Activated CD4-positive, alpha-beta T cell treated with anti-CD3 and anti-CD28 coated beads for 36 hours (primary cell): ENCODE measurements around the gene ARID1B. TPM values are rescaled to one million over a fixed set of nuclear protein-coding genes. Genes with fewer than 3 reads are reported as not detected.

Experiments
- ATAC-seq: fragments of 200-7000 bp; cut with Tn5 transposase; one replicate; pipeline ENCODE4 v1.10.0; 2021; ENCODE audit warnings: mild to moderate bottlenecking, moderate library complexity
- CTCF ChIA-PET: fragments of 350-600 bp; sonication (Branson Sonifier 250); formaldehyde crosslinking; loops from one replicate; lab custom pipeline; 2021; ENCODE audit warnings: antibody characterized with exemption; lab: Charles Lee
- POLR2A ChIA-PET: fragments of 350-600 bp; sonication (Branson Sonifier 250); formaldehyde crosslinking; loops from one replicate; lab custom pipeline; 2021; ENCODE audit warnings: antibody characterized with exemption, inconsistent platforms; lab: Charles Lee
- DNase-seq: peaks from one replicate; pipeline ENCODE4 v3.0.0-alpha.2; 2020
- H3K27ac Mint-ChIP-seq: one replicate; pipeline ENCODE4 v1.8.0; 2021; ENCODE audit warnings: mixed read lengths
- H3K27me3 Mint-ChIP-seq: one replicate; pipeline ENCODE4 v1.8.0; 2021; ENCODE audit warnings: mixed read lengths
- H3K36me3 Mint-ChIP-seq: one replicate; pipeline ENCODE4 v1.8.0; 2021; ENCODE audit warnings: low read depth, mixed read lengths
- H3K4me1 Mint-ChIP-seq: one replicate; pipeline ENCODE4 v1.8.0; 2021; ENCODE audit warnings: mixed read lengths
- H3K4me3 Mint-ChIP-seq: one replicate; pipeline ENCODE4 v1.8.0; 2021; ENCODE audit warnings: mild to moderate bottlenecking, moderate library complexity, mixed read lengths
- H3K9me3 Mint-ChIP-seq: one replicate; pipeline ENCODE4 v1.8.0; 2021; ENCODE audit warnings: low read depth, mixed read lengths
- intact Hi-C, 2 experiments: fragments of 100-400 bp; cut with DNase I in 1 of 2; cut with micrococcal nuclease in 1 of 2; formaldehyde crosslinking; loops; one replicate each; pipeline versions ENCODE4 v1.14.2 to v1.15.1; 2022 to 2024; cut with DNase I, micrococcal nuclease
- total RNA-seq, 2 experiments: library from RNA; stranded (reverse); gene quantifications; one replicate each; pipeline ENCODE4 v1.2.3, GENCODE V29; 2021

Gene ARID1B
- total RNA-seq, 2 experiments from 2014 or later, result 42.2 to 53.6 TPM

GRCh38 chr6:157207521-157208076 lies 430.4 kb downstream of the ARID1B start:
- no peak for ATAC-seq
- H3K27me3 Mint-ChIP-seq, result no peaks in the 10 kb centered on the region
- DNase-seq, result no peak
- ChIA-PET POLR2A (no interaction called here), CTCF (interaction anchor here (0.6 kb wide), 1 partner anchor 1600 kb away, joined by 3 read pairs; no protein-coding TSS in a partner anchor)
- intact Hi-C loops, result no loop called here
- H3K27ac Mint-ChIP-seq, result no peak overlapping the region
- no peaks in the 10 kb centered on the region for H3K9me3 Mint-ChIP-seq
- no peak overlapping the region for H3K4me3 Mint-ChIP-seq
- peaks cover 3% of the 10 kb centered on the region for H3K4me1 Mint-ChIP-seq
- peaks cover 20% of the 10 kb centered on the region for H3K36me3 Mint-ChIP-seq

DNA sequence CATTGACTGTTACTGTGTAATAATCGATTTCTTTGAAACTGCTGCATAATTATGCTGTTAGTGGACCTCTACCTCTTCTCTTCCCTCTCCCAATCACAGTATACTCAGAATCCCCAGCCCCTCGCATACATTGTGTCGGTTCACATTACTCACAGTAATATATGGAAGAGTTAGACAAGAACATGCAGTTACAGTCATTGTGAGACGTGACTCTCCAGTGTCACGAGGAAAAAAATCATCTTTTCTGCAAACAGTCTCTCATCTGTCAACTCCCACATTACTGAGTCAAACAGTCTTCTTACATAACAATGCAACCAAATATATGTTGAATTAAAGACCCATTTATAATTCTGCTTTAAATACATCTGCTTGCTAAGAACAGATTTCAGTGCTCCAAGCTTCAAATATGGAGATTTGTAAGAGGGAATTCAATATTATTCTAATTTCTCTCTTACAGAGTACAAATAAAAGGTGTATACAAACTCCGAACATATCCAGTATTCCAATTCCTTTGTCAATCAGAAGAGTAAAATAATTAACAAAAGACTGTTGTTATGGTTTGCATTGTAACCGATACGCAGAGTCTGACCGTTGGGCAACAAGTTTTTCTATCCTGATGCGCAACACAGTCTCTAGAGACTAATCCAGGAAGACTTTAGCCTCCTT lies 432.8 kb downstream of the ARID1B start:
- H3K9me3 Mint-ChIP-seq, result no peaks in the 10 kb centered on the region
- ATAC-seq (peak; percentile 84), DNase-seq (no peak)
- intact Hi-C loops, result no loop called here
- H3K4me3 Mint-ChIP-seq, result no peak overlapping the region
- ChIA-PET CTCF (interaction anchor here (1.5 kb wide), 1 partner anchor 26 kb away, joined by 5 read pairs; no protein-coding TSS in a partner anchor), POLR2A (no interaction called here)
- peaks cover 3% of the 10 kb centered on the region for H3K4me1 Mint-ChIP-seq
- no peak overlapping the region for H3K27ac Mint-ChIP-seq
- H3K27me3 Mint-ChIP-seq, result no peaks in the 10 kb centered on the region
- peaks cover 12% of the 10 kb centered on the region for H3K36me3 Mint-ChIP-seq

DNA sequence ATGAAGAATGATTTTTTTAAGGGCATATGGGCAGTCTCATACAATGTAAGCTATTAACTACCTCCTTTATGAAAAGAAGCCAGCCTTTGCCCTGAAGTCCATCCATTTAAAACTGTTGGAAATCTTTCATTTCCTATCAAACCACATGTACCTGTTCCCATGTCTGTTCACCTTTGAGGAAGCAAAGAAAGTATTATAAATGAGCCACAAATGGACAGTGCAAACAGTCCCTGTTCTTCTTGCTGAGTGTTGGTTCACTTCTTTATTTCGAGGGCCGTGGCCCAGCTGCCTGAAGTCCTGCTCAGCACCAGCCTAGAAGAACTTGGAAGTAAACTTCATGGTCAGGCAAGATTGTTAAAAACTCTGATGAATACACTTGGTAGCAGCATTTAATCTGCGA lies 433.8 kb downstream of the ARID1B start:
- DNase-seq, result no peak
- no peak overlapping the region for H3K27ac Mint-ChIP-seq
- H3K4me1 Mint-ChIP-seq, result peaks cover 3% of the 10 kb centered on the region
- H3K27me3 Mint-ChIP-seq, result no peaks in the 10 kb centered on the region
- intact Hi-C loops, result no loop called here
- no peak overlapping the region for H3K4me3 Mint-ChIP-seq
- ChIA-PET CTCF (interaction anchor here (1.7 kb wide), 1 partner anchor 25 kb away, joined by 5 read pairs; no protein-coding TSS in a partner anchor), POLR2A (no interaction called here)
- ATAC-seq, result no peak
- no peaks in the 10 kb centered on the region for H3K9me3 Mint-ChIP-seq
- peaks cover 8% of the 10 kb centered on the region for H3K36me3 Mint-ChIP-seq

DNA sequence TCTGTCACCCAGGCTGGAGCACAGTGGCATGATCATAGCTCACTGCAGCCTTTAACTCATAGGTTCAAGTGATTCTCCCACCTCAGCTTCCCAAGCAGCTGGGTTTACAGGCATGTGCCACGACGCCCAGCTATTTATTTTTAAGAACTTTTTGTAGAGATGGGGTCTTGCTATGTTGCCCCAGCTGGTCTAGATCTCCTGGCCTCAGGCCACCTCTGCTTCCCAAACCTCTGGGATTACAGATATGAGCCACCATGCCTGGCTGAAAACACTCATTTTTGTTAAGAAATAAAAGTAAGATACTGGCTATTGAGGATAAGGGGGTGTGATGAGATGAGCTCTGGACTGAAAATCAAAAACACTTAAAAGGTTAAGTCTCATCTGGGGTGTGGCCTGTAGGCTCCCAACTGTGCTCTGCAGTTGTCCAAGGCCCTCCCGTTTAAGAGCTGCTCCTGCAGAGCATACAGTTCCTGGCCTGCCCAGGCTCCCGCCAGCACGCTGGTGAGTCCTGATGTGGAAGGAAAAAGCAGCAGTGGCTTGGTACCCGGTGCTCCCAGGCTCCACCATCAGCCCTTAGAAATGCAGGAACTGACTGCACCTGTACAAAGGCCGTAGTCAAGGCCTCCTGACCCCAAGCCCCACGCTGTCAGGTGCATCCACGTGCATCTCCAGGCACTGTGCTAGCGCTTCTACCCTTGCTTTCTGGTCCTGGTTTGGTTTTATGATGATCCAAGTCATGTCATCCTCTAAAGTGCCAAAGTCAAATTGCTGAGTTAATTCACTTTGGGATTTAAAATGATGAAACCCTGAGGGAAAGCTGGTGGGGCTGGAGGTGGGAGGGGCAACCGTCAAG lies 434.7 kb downstream of the ARID1B start:
- POLR2A ChIA-PET, result no interaction called here
- Mint-ChIP-seq H3K27ac (no peak overlapping the region), H3K4me1 (peaks cover 7% of the 10 kb centered on the region), H3K27me3 (no peaks in the 10 kb centered on the region), H3K9me3 (no peaks in the 10 kb centered on the region), H3K36me3 (peaks cover 1% of the 10 kb centered on the region), H3K4me3 (no peak overlapping the region)
- intact Hi-C loops, result no loop called here
- DNase-seq (no peak), ATAC-seq (no peak)
- CTCF ChIA-PET, result interaction anchor here (0.6 to 1.7 kb wide), 3 partner anchors 18 to 579 kb away, joined by 3 to 5 read pairs (median 3); no protein-coding TSS in a partner anchor

DNA sequence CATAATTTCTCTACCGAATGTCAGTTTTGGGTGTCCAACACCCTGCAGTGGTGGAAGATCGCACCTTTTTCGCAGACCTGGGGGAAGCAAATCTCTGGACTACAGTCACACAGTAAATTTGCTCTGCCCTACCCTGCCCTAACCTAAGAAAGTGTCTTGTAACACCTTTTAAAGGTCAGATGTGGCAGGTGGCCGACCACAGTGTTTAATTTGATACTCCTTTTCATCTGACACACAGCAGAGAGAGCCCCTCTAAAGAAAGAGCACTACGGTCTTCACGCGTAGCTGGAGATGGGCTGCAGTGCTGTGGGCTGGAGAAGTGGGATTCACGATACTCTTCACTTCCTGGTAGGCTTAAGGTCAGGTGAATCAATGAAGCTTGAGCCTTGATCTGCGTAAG lies 436.2 kb downstream of the ARID1B start:
- DNase-seq, result no peak
- CTCF ChIA-PET, result interaction anchor here (0.6 to 0.9 kb wide), 4 partner anchors 22 to 134 kb away, joined by 3 to 4 read pairs (median 3); no protein-coding TSS in a partner anchor
- no peak for ATAC-seq
- no peak overlapping the region for H3K4me3 Mint-ChIP-seq
- H3K4me1 Mint-ChIP-seq, result peaks cover 7% of the 10 kb centered on the region
- no peaks in the 10 kb centered on the region for H3K36me3 Mint-ChIP-seq
- intact Hi-C loops, result no loop called here
- POLR2A ChIA-PET, result no interaction called here
- H3K27me3 Mint-ChIP-seq, result no peaks in the 10 kb centered on the region
- H3K9me3 Mint-ChIP-seq, result no peaks in the 10 kb centered on the region
- H3K27ac Mint-ChIP-seq, result no peak overlapping the region

- ATAC-seq (no peak), DNase-seq (no peak)
- ChIA-PET CTCF (interaction anchor here (0.7 to 1.0 kb wide), 4 partner anchors 21 to 135 kb away, joined by 3 to 4 read pairs (median 3); no protein-coding TSS in a partner anchor), POLR2A (interaction anchor here (0.7 kb wide), 1 partner anchor 356 kb away, joined by 4 read pairs; no protein-coding TSS in a partner anchor)
- no peak overlapping the region for H3K27ac Mint-ChIP-seq
- intact Hi-C loops, result no loop called here
- no peak overlapping the region for H3K4me3 Mint-ChIP-seq
- no peaks in the 10 kb centered on the region for H3K36me3 Mint-ChIP-seq
- H3K27me3 Mint-ChIP-seq, result no peaks in the 10 kb centered on the region
- no peaks in the 10 kb centered on the region for H3K9me3 Mint-ChIP-seq
- peaks cover 7% of the 10 kb centered on the region for H3K4me1 Mint-ChIP-seq
Observed at GRCh38 chr6:157213907-157214565, 436.9 kb downstream of the ARID1B start.

- no peaks in the 10 kb centered on the region for H3K36me3 Mint-ChIP-seq
- no peak overlapping the region for H3K27ac Mint-ChIP-seq
- ChIA-PET POLR2A (interaction anchor here (0.5 kb wide), 1 partner anchor 265 kb away, joined by 4 read pairs; no protein-coding TSS in a partner anchor), CTCF (no interaction called here)
- ATAC-seq (no peak), DNase-seq (no peak)
- H3K9me3 Mint-ChIP-seq, result no peaks in the 10 kb centered on the region
- H3K27me3 Mint-ChIP-seq, result no peaks in the 10 kb centered on the region
- intact Hi-C loops, result no loop called here
- peaks cover 14% of the 10 kb centered on the region for H3K4me1 Mint-ChIP-seq
- H3K4me3 Mint-ChIP-seq, result no peak overlapping the region
Observed at GRCh38 chr6:157215717-157216116, 438.5 kb downstream of the ARID1B start.

GRCh38 chr6:157216570-157216969 lies 439.4 kb downstream of the ARID1B start:
- Mint-ChIP-seq H3K4me1 (peaks cover 20% of the 10 kb centered on the region), H3K27me3 (no peaks in the 10 kb centered on the region), H3K27ac (no peak overlapping the region), H3K4me3 (no peak overlapping the region), H3K36me3 (no peaks in the 10 kb centered on the region), H3K9me3 (no peaks in the 10 kb centered on the region)
- intact Hi-C loops, result no loop called here
- ATAC-seq (peak; percentile 63), DNase-seq (peak; percentile 59)
- ChIA-PET POLR2A (interaction anchor here (0.6 kb wide), 1 partner anchor 32 kb away, joined by 3 read pairs; no protein-coding TSS in a partner anchor), CTCF (interaction anchor here (0.6 kb wide), 1 partner anchor 14 kb away, joined by 3 read pairs; no protein-coding TSS in a partner anchor)

GRCh38 chr6:157217198-157217893 lies 440.2 kb downstream of the ARID1B start:
- no peaks in the 10 kb centered on the region for H3K9me3 Mint-ChIP-seq

GRCh38 chr6:157217894-157218370 lies 440.8 kb downstream of the ARID1B start:
- H3K4me1 Mint-ChIP-seq, result peaks cover 30% of the 10 kb centered on the region
- H3K4me3 Mint-ChIP-seq, result no peak overlapping the region
- ChIA-PET POLR2A (no interaction called here), CTCF (no interaction called here)
- no peaks in the 10 kb centered on the region for H3K27me3 Mint-ChIP-seq
- no peaks in the 10 kb centered on the region for H3K9me3 Mint-ChIP-seq
- ATAC-seq (no peak), DNase-seq (no peak)
- intact Hi-C loops, result no loop called here
- H3K27ac Mint-ChIP-seq, result no peak overlapping the region
- H3K36me3 Mint-ChIP-seq, result no peaks in the 10 kb centered on the region

More at GRCh38 chr6:157217198-157217893, 440.2 kb downstream of the ARID1B start:
- intact Hi-C loops, result no loop called here
- Mint-ChIP-seq H3K36me3 (no peaks in the 10 kb centered on the region), H3K4me3 (no peak overlapping the region), H3K27me3 (no peaks in the 10 kb centered on the region), H3K4me1 (peaks cover 25% of the 10 kb centered on the region), H3K27ac (no peak overlapping the region)
- CTCF ChIA-PET, result interaction anchor here (0.6 kb wide), 1 partner anchor 33 kb away, joined by 5 read pairs; no protein-coding TSS in a partner anchor
- no peak for DNase-seq
- POLR2A ChIA-PET, result no interaction called here
- no peak for ATAC-seq
